ENCODE measurements around the gene ADAMTS17. TPM values are rescaled to one million over a fixed set of nuclear protein-coding genes. Genes with fewer than 3 reads are reported as not detected.

Gene ADAMTS17
- total and polyA plus RNA-seq, 9 of the 15 experiments (the other 6 are each of a cell fraction or from before 2014, with no cell fraction given) = 0.01 to 0.14 (median 0.07) TPM; not detected in 6

- TF ChIP-seq ZBTB49 (CRISPR knock-in tag; IDR thresholded peaks at IDR 0.05; ENCODE audit: borderline replicate concordance) = no peak
- no peak for TF ChIP-seq ZC3H4 (CRISPR knock-in tag; IDR thresholded peaks at IDR 0.05; ENCODE audit: borderline replicate concordance)
- no peak for TF ChIP-seq ZNF277 (CRISPR knock-in tag; IDR thresholded peaks at IDR 0.05; ENCODE audit: borderline replicate concordance)
- no peak for TF ChIP-seq JUND (IDR thresholded peaks at IDR 0.05; ENCODE audit: borderline replicate concordance, low read depth, low read length)
- no peak for TF ChIP-seq JUND (tag; IDR thresholded peaks at IDR 0.05; ENCODE audit: borderline replicate concordance, low read depth, low read length)
Measured at GRCh38 chr15:100169615-100170290, 172.0 kb downstream of the ADAMTS17 start (continued).

DNA sequence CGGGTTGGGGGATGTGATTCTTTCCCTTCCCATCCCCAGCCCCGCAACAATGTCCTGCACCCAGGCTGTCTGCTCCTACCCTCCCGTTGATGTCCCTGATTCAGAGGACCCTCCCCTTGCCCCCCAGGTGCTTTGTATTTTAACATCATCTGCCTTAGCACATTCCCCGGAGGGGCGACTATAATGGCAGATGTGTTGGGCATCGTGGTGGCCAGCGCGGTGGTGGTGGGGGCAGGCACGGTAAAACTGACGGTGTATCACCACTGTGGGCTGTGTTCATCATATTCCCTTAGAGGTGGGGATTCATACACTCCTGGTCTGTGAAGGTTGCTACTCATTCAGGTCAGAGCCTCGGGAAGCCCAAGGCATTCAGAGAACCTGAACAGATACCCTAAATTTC lies 173.0 kb downstream of the ADAMTS17 start:
- intact Hi-C loops (cut with micrococcal nuclease) = no loop called here
- BruUV-seq (replicated peaks) = no TSS peak
- H3K9me1 ChIP-seq (ENCODE audit: control insufficient read depth, insufficient read depth, low read length) = no peaks in the 10 kb centered on the region
- no peak overlapping the region for H3K27ac ChIP-seq (ENCODE audit: extremely low read depth, low read depth, low read length)
- H3K9ac ChIP-seq (ENCODE audit: insufficient read depth in 1 of 2, low read depth in 2 of 2, low read length in 2 of 2) = no peak overlapping the region
- ATAC-seq (no peak), FAIRE-seq (no peak), DNase-seq (ENCODE audit: extremely low read depth in 1 of 4, low spot score in 3 of 4) (no peak)
- no peaks in the 10 kb centered on the region for H3K9me3 ChIP-seq (replicated peaks; ENCODE audit: control insufficient read depth, insufficient read depth, low read depth, low read length)
- H3K4me3 ChIP-seq = no peak overlapping the region
- no peaks in the 10 kb centered on the region for H3K79me2 ChIP-seq (ENCODE audit: control insufficient read depth, insufficient read depth, low read length)
- no peaks in the 10 kb centered on the region for H4K20me1 ChIP-seq (replicated peaks; ENCODE audit: control insufficient read depth, insufficient read depth, low read length)
- ChIA-PET POLR2A (no interaction called here), CTCF (ENCODE audit: low intra/inter-chr PET ratio) (no interaction called here)
- H2AFZ ChIP-seq (ENCODE audit: low read depth, low read length) = no peak overlapping the region
- H3K4me1 ChIP-seq (replicated peaks in 1 of 2; ENCODE audit: control insufficient read depth in 2 of 2, insufficient read depth in 2 of 2, low read length in 2 of 2) = no peaks in the 10 kb centered on the region
- peaks cover 0 to 27% of the 10 kb centered on the region in 2 experiments; a peak in 2 of 5 replicates for H3K27me3 ChIP-seq (ENCODE audit: control insufficient read depth in 2 of 2, insufficient read depth in 2 of 2, low read length in 2 of 2)
- 1% methylated on average over 11 of the region's 11 CpGs for WGBS (ENCODE audit: insufficient coverage, low coverage, missing lambda C conversion rate)
- no peak overlapping the region for H3K4me2 ChIP-seq (ENCODE audit: insufficient read depth, low read length)
- no peaks in the 10 kb centered on the region for H3K36me3 ChIP-seq (ENCODE audit: control insufficient read depth, insufficient read depth, low read length)
- in situ Hi-C loops (cut with MboI) = no loop called here
- TF ChIP-seq HLTF (IDR thresholded peaks at IDR 0.05) = no peak
- no peak for TF ChIP-seq ZNF232 (CRISPR knock-in tag; IDR thresholded peaks at IDR 0.05)
- no peak for TF ChIP-seq ZNF175 (CRISPR knock-in tag; IDR thresholded peaks at IDR 0.05; ENCODE audit: low read depth)
- TF ChIP-seq SRSF3 (IDR thresholded peaks at IDR 0.05; ENCODE audit: insufficient read depth, low read length) = no peak
- no peak for TF ChIP-seq ZBTB17 (CRISPR knock-in tag; IDR thresholded peaks at IDR 0.05)
- TF ChIP-seq POLR2AphosphoS5 (IDR thresholded peaks at IDR 0.05; ENCODE audit: control insufficient read depth, insufficient read depth, low read depth, low read length) = no peak
- TF ChIP-seq, protein P1, sequence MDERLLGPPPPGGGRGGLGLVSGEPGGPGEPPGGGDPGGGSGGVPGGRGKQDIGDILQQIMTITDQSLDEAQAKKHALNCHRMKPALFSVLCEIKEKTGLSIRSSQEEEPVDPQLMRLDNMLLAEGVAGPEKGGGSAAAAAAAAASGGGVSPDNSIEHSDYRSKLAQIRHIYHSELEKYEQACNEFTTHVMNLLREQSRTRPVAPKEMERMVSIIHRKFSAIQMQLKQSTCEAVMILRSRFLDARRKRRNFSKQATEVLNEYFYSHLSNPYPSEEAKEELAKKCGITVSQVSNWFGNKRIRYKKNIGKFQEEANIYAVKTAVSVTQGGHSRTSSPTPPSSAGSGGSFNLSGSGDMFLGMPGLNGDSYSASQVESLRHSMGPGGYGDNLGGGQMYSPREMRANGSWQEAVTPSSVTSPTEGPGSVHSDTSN (CRISPR knock-in tag; IDR thresholded peaks at IDR 0.05; ENCODE audit: low read depth) = no peak
- TF ChIP-seq, protein P1 (tag; conservative IDR thresholded peaks at IDR 0.05; ENCODE audit: low read depth) = no peak
- no peak for TF ChIP-seq ZKSCAN3 (CRISPR knock-in tag; IDR thresholded peaks at IDR 0.05)
